PC-3 (cell line): ENCODE data around the gene IGFBP4. TPM values are rescaled to one million over a fixed set of nuclear protein-coding genes. Genes with fewer than 3 reads are reported as not detected.

Source experiments
- ATAC-seq: fragments of 200-7000 bp; cut with Tn5 transposase; 2 replicates; pipeline ENCODE4 v1.9.1; 2020; ENCODE audit warnings: mild to moderate bottlenecking, moderate library complexity
- BruUV-seq: library from RNA; stranded (reverse); fragments of 400-500 nt; replicated peaks from 2 replicates; lab custom pipeline; 2021; lab: Mats Ljungman, UMichigan
- CTCF ChIA-PET: fragments of 300-600 bp; sonication (Branson Sonifier 250); formaldehyde crosslinking; loops from one replicate; lab custom pipeline; 2022; ENCODE audit warnings: antibody characterized with exemption; lab: Charles Lee
- POLR2A ChIA-PET: fragments of 300-600 bp; sonication (Branson Sonifier 250); formaldehyde crosslinking; loops from one replicate; lab custom pipeline; 2022; ENCODE audit warnings: antibody characterized with exemption; ENCODE audit not compliant: unreplicated experiment; lab: Charles Lee
- DNase-seq: peaks from one replicate; pipeline ENCODE4 v3.0.0-alpha.2; 2015
- H2AFZ ChIP-seq: fragments of 300-600 bp; sonication (generic); 2 replicates; pipeline ENCODE4 v1.6.0; 2016; ENCODE audit warnings: antibody characterized with exemption, low read length
- H3F3A ChIP-seq: fragments of 300-600 bp; sonication (generic); one replicate; pipeline ENCODE4 v1.6.0; 2017; ENCODE audit warnings: antibody characterized with exemption, low read length, control low read depth, mild to moderate bottlenecking; ENCODE audit not compliant: unreplicated experiment
- H3K27ac ChIP-seq: fragments of 300-600 bp; sonication (generic); 2 replicates; pipeline ENCODE4 v1.5.1; 2016; ENCODE audit warnings: mild to moderate bottlenecking, low read length
- H3K27me3 ChIP-seq: fragments of 300-600 bp; sonication (generic); 2 replicates; pipeline ENCODE4 v1.6.1; 2016; ENCODE audit warnings: low read length, mixed read lengths
- H3K36me3 ChIP-seq: fragments of 300-600 bp; sonication (generic); 2 replicates; pipeline ENCODE4 v1.6.1; 2016; ENCODE audit warnings: low read depth, mixed run types, low read length, mixed read lengths
- H3K4me1 ChIP-seq: fragments of 300-600 bp; sonication (generic); 2 replicates; pipeline ENCODE4 v1.5.1; 2016; ENCODE audit warnings: low read length; ENCODE audit not compliant: insufficient read depth
- H3K4me2 ChIP-seq: fragments of 300-600 bp; sonication (generic); 2 replicates; pipeline ENCODE4 v1.6.0; 2016; ENCODE audit warnings: low read length
- H3K4me3 ChIP-seq: fragments of 300-600 bp; sonication (generic); 2 replicates; pipeline ENCODE4 v1.5.1; 2016; ENCODE audit warnings: mild to moderate bottlenecking, low read length, mixed read lengths
- H3K79me2 ChIP-seq: fragments of 300-600 bp; sonication (generic); 2 replicates; pipeline ENCODE4 v1.6.1; 2017; ENCODE audit warnings: low read length, mixed read lengths
- H3K9ac ChIP-seq: fragments of 300-600 bp; sonication (generic); 2 replicates; pipeline ENCODE4 v1.6.0; 2016; ENCODE audit warnings: mild to moderate bottlenecking, low read length
- H3K9me2 ChIP-seq: fragments of 300-600 bp; sonication (generic); replicated peaks from 2 replicates; pipeline ENCODE4 v1.6.1; 2016; ENCODE audit warnings: mixed run types, low read length, mixed read lengths
- H3K9me3 ChIP-seq: fragments of 300-600 bp; sonication (generic); 2 replicates; pipeline ENCODE4 v1.6.1; 2016; ENCODE audit warnings: low read length, mixed read lengths
- H4K20me1 ChIP-seq: fragments of 300-600 bp; sonication (generic); 2 replicates; pipeline ENCODE4 v1.6.1; 2016; ENCODE audit warnings: low read length, mixed read lengths
- EZH2 ChIP-seq: fragments of 300-600 bp; sonication (generic); IDR thresholded peaks from one replicate; pipeline ENCODE4 v1.6.1; 2017; ENCODE audit warnings: antibody characterized with exemption, mild to moderate bottlenecking, low read length; ENCODE audit not compliant: unreplicated experiment
- EZH2phosphoT487 ChIP-seq: fragments of 300-600 bp; sonication (generic); IDR thresholded peaks from 2 replicates; pipeline ENCODE4 v1.6.1; 2018; ENCODE audit warnings: mild to moderate bottlenecking, antibody characterized with exemption, low read length, borderline replicate concordance
- intact Hi-C: fragments of 100-400 bp; cut with micrococcal nuclease; formaldehyde crosslinking; loops from 2 replicates; pipeline ENCODE4 v1.9.0; 2023
- total RNA-seq: library from RNA; depleted of rRNA; stranded (reverse); fragments of >200 nt; gene quantifications from 2 replicates; pipeline ENCODE4 v1.2.3, GENCODE V29; 2014
- TF ChIP-seq, protein P1 (sequence below): fragments of 300-600 bp; sonication (generic); conservative IDR thresholded peaks from 2 replicates; pipeline ENCODE4 v1.5.1; 2017; ENCODE audit warnings: antibody characterized with exemption, low read depth, mild to moderate bottlenecking, low read length

Gene IGFBP4
- total RNA-seq, 1 experiment from 2014 or later: 164 TPM

GRCh38 chr17:40436636-40437035 lies 6.6 kb upstream of the IGFBP4 start:
- Histone ChIP-seq H3K9me2 (no peaks in the 10 kb centered on the region), H3K27ac (no peak overlapping the region), H4K20me1 (no peaks in the 10 kb centered on the region), H3K79me2 (no peaks in the 10 kb centered on the region), H3K9ac (no peak overlapping the region), H3K4me1 (no peaks in the 10 kb centered on the region; the same call in 1 of the 2 replicates), H3K4me2 (no peak overlapping the region), H3K36me3 (no peaks in the 10 kb centered on the region), H3K4me3 (no peak overlapping the region), H3K27me3 (no peaks in the 10 kb centered on the region), H3F3A (no peaks in the 10 kb centered on the region), H3K9me3 (no peaks in the 10 kb centered on the region), H2AFZ (no peak overlapping the region)
- BruUV-seq: no TSS peak
- DNase-seq (no peak), ATAC-seq (no peak)
- POLR2A ChIA-PET: no interaction called here
- CTCF ChIA-PET: no interaction called here
- intact Hi-C loops: no loop called here
- TF ChIP-seq EZH2phosphoT487 (no peak), EZH2 (no peak)
- TF ChIP-seq, protein P1, sequence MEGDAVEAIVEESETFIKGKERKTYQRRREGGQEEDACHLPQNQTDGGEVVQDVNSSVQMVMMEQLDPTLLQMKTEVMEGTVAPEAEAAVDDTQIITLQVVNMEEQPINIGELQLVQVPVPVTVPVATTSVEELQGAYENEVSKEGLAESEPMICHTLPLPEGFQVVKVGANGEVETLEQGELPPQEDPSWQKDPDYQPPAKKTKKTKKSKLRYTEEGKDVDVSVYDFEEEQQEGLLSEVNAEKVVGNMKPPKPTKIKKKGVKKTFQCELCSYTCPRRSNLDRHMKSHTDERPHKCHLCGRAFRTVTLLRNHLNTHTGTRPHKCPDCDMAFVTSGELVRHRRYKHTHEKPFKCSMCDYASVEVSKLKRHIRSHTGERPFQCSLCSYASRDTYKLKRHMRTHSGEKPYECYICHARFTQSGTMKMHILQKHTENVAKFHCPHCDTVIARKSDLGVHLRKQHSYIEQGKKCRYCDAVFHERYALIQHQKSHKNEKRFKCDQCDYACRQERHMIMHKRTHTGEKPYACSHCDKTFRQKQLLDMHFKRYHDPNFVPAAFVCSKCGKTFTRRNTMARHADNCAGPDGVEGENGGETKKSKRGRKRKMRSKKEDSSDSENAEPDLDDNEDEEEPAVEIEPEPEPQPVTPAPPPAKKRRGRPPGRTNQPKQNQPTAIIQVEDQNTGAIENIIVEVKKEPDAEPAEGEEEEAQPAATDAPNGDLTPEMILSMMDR: no peak

DNA sequence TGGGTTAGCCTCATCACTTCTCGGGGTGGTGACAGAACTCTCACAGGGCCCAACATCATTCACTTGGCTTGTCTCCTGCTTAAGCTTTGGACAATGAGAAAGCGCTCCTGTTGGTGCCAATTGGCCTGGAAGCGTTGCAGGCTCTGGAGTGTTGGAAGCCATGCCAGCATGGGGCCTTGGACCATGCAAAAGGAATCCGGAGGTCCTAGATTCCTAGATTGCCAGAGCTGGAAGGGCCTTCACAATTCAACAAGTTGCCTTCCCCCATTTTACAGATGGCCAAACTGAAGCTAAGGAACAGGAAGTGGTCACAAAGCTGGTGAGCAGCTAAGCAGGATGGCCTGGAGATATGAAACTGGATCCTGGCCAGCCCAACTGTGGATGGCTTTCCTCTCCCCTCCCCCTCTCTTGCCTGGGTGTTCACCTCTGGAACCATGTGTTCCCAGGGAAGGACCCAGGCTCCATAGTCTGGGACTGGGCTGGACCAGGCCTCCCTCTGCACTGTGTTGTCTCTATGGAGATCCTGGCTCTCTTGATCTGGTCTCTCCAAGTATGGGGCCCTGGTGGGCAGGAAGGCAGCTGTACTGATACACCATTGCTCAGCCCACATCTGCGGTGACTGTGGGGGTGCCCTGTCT lies 6.0 kb upstream of the IGFBP4 start:
- H3F3A ChIP-seq: no peaks in the 10 kb centered on the region
- no peaks in the 10 kb centered on the region for H3K36me3 ChIP-seq
- H3K27me3 ChIP-seq: no peaks in the 10 kb centered on the region
- no peaks in the 10 kb centered on the region; the same call in 1 of the 2 replicates for H3K4me1 ChIP-seq
- DNase-seq (no peak), ATAC-seq (no peak)
- H2AFZ ChIP-seq: no peak overlapping the region
- H3K79me2 ChIP-seq: no peaks in the 10 kb centered on the region
- TF ChIP-seq, protein P1: no peak
- TF ChIP-seq EZH2 (no peak), EZH2phosphoT487 (no peak)
- H3K27ac ChIP-seq: no peak overlapping the region
- no TSS peak for BruUV-seq
- no peaks in the 10 kb centered on the region for H3K9me3 ChIP-seq
- no peak overlapping the region for H3K4me3 ChIP-seq
- ChIA-PET POLR2A (no interaction called here), CTCF (no interaction called here)
- no peaks in the 10 kb centered on the region for H3K9me2 ChIP-seq
- H3K4me2 ChIP-seq: no peak overlapping the region
- intact Hi-C loops: no loop called here
- no peak overlapping the region for H3K9ac ChIP-seq
- no peaks in the 10 kb centered on the region for H4K20me1 ChIP-seq

GRCh38 chr17:40440166-40440565 lies 3.1 kb upstream of the IGFBP4 start:
- Histone ChIP-seq H3K4me1 (no peaks in the 10 kb centered on the region; the same call in 1 of the 2 replicates), H3K9ac (no peak overlapping the region), H3K9me2 (no peaks in the 10 kb centered on the region), H2AFZ (no peak overlapping the region), H3K27me3 (no peaks in the 10 kb centered on the region), H3K4me3 (no peak overlapping the region), H3K4me2 (no peak overlapping the region), H3K27ac (no peak overlapping the region), H4K20me1 (no peaks in the 10 kb centered on the region), H3K9me3 (no peaks in the 10 kb centered on the region), H3K79me2 (peaks cover 16% of the 10 kb centered on the region), H3K36me3 (no peaks in the 10 kb centered on the region), H3F3A (no peaks in the 10 kb centered on the region)
- BruUV-seq: no TSS peak
- CTCF ChIA-PET: interaction anchor here (0.6 kb wide), 1 partner anchor 94 kb away, joined by 5 read pairs; no protein-coding TSS in a partner anchor
- TF ChIP-seq EZH2phosphoT487: no peak
- TF ChIP-seq, protein P1: no peak
- no peak for TF ChIP-seq EZH2
- ATAC-seq (no peak), DNase-seq (no peak)
- POLR2A ChIA-PET: no interaction called here
- intact Hi-C loops: loop anchor here (10.0 kb wide), 1 partner anchor 125 kb away; the partner anchor contains the start of gene CCR7
